Measurements from ENCODE around the gene RPL28.
"Not testable (repeated sequence)": the region's sequence is repeated elsewhere in the genome, so short reads cannot be mapped to it uniquely, and the experiment has no call there.

The RPL28 gene

GRCh38 chr19:55433292-55433691, 47.6 kb downstream of the RPL28 start:
- no peak for DNase-seq

- DNase-seq, result no peak
These were observed 48.7 kb downstream of the RPL28 start for GRCh38 chr19:55434356-55434919.

- DNase-seq, result no peak
These were observed 49.3 kb downstream of the RPL28 start for GRCh38 chr19:55435020-55435419.

GRCh38 chr19:55436847-55437246, 51.1 kb downstream of the RPL28 start:
- no peak for DNase-seq

GRCh38 chr19:55437410-55437809, 51.7 kb downstream of the RPL28 start:
- no peak for DNase-seq

- no peak for DNase-seq
These were observed 53.3 kb downstream of the RPL28 start for GRCh38 chr19:55439052-55439451.

GRCh38 chr19:55440411-55441105, 54.8 kb downstream of the RPL28 start:
- DNase-seq, result no peak

GRCh38 chr19:55441319-55441691, 55.6 kb downstream of the RPL28 start:
- no peak for DNase-seq

GRCh38 chr19:55441692-55442321, 56.1 kb downstream of the RPL28 start:
- no peak for DNase-seq

- no peak for DNase-seq
These were observed 56.7 kb downstream of the RPL28 start for GRCh38 chr19:55442372-55442961.

- DNase-seq, result no peak
These were observed 57.5 kb downstream of the RPL28 start, which contains the start of gene SHISA7 for GRCh38 chr19:55443045-55443823. Gene SHISA7 (minus strand): TSS chr19:55443300. CDS start chr19:55442863, 437 bp downstream.

- no peak for DNase-seq
These were observed 58.2 kb downstream of the RPL28 start for GRCh38 chr19:55443824-55444480.

GRCh38 chr19:55444646-55445045, 58.9 kb downstream of the RPL28 start:
- no peak for DNase-seq

GRCh38 chr19:55446060-55446459, 60.3 kb downstream of the RPL28 start:
- no peak for DNase-seq

- DNase-seq, result no peak
These were observed 61.9 kb downstream of the RPL28 start for GRCh38 chr19:55447421-55448174.

GRCh38 chr19:55448175-55448490, 62.4 kb downstream of the RPL28 start:
- not testable (repeated sequence) for DNase-seq

- DNase-seq, result no peak
These were observed 63.7 kb downstream of the RPL28 start for GRCh38 chr19:55449469-55449868.

- no peak for DNase-seq
These were observed 65.6 kb downstream of the RPL28 start for GRCh38 chr19:55451163-55451964.

GRCh38 chr19:55451965-55452748, 66.4 kb downstream of the RPL28 start:
- DNase-seq, result no peak
